IMR-90 (cell line): ENCODE results near the gene RERE. TPM values are rescaled to one million over a fixed set of nuclear protein-coding genes. Genes with fewer than 3 reads are reported as not detected.

Experiments used
- ATAC-seq: fragments of 200-7000 bp; cut with Tn5 transposase; 2 replicates; pipeline ENCODE4 v1.9.1; 2020; ENCODE audit warnings: low read depth, mild to moderate bottlenecking, moderate library complexity
- BruUV-seq: library from RNA; stranded (reverse); fragments of 400-500 nt; replicated peaks from 2 replicates; lab custom pipeline; 2021; lab: Mats Ljungman, UMichigan
- CTCF ChIA-PET: fragments of 300-600 bp; formaldehyde crosslinking; extraction: SDS; loops from one replicate; lab custom pipeline; 2021; ENCODE audit warnings: antibody characterized with exemption; lab: Yijun Ruan, JAX
- POLR2A ChIA-PET: fragments of 300-600 bp; sonication (Branson Sonifier 250); formaldehyde crosslinking; loops from one replicate; lab custom pipeline; 2022; ENCODE audit warnings: antibody characterized with exemption; ENCODE audit not compliant: unreplicated experiment; lab: Charles Lee
- DNase-seq: peaks from one replicate; pipeline ENCODE4 v3.0.0; 2013
- H2AFZ ChIP-seq: replicated peaks from 2 replicates; pipeline ENCODE3; 2013; ENCODE audit warnings: low read length, mild to moderate bottlenecking; ENCODE audit not compliant: poor library complexity
- H2AK5ac ChIP-seq: 2 replicates; pipeline ENCODE4 v1.6.1; 2013; ENCODE audit warnings: low read depth, low read length, inconsistent platforms
- H2AK9ac ChIP-seq: replicated peaks from 2 replicates; pipeline ENCODE3; 2013; ENCODE audit warnings: mild to moderate bottlenecking, low read depth, low read length, moderate library complexity; ENCODE audit not compliant: poor library complexity
- H2BK120ac ChIP-seq: 2 replicates; pipeline ENCODE4 v1.6.1; 2013; ENCODE audit warnings: low read depth, low read length, inconsistent platforms
- H2BK15ac ChIP-seq: 3 replicates; pipeline ENCODE4 v1.6.1; 2013; ENCODE audit warnings: low read depth, low read length, inconsistent platforms
- H2BK20ac ChIP-seq: 2 replicates; pipeline ENCODE4 v1.6.1; 2013; ENCODE audit warnings: low read depth, mild to moderate bottlenecking, inconsistent platforms, low read length, moderate library complexity
- H2BK5ac ChIP-seq: 2 replicates; pipeline ENCODE4 v1.6.1; 2013; ENCODE audit warnings: mild to moderate bottlenecking, low read depth, low read length, inconsistent platforms; ENCODE audit not compliant: poor library complexity, severe bottlenecking
- H3K14ac ChIP-seq: replicated peaks from 2 replicates; pipeline ENCODE4 v1.6.1; 2013; ENCODE audit warnings: low read depth, low read length, inconsistent platforms
- H3K18ac ChIP-seq: 2 replicates; pipeline ENCODE4 v1.6.1; 2013; ENCODE audit warnings: low read depth, low read length, control low read depth
- H3K23ac ChIP-seq: 2 replicates; pipeline ENCODE4 v1.6.1; 2013; ENCODE audit warnings: low read depth, low read length, inconsistent platforms
- H3K27ac ChIP-seq: 2 replicates; pipeline ENCODE4 v1.5.1; 2013; ENCODE audit warnings: mild to moderate bottlenecking, control low read depth, low read length; ENCODE audit not compliant: insufficient read depth
- H3K27me3 ChIP-seq: 2 replicates; pipeline ENCODE4 v1.6.1; 2013; ENCODE audit warnings: low read length; ENCODE audit not compliant: control insufficient read depth, insufficient read depth
- H3K36me3 ChIP-seq: 2 replicates; pipeline ENCODE4 v1.6.1; 2013; ENCODE audit warnings: low read length, mixed read lengths; ENCODE audit not compliant: control insufficient read depth, insufficient read depth
- H3K4ac ChIP-seq: 2 replicates; pipeline ENCODE4 v1.6.1; 2013; ENCODE audit warnings: low read depth, low read length, inconsistent platforms
- H3K4me1 ChIP-seq: 2 replicates; pipeline ENCODE4 v1.6.1; 2013; ENCODE audit warnings: low read length, mixed read lengths; ENCODE audit not compliant: control insufficient read depth, insufficient read depth
- H3K4me2 ChIP-seq: 2 replicates; pipeline ENCODE4 v1.6.1; 2013; ENCODE audit warnings: low read depth, mild to moderate bottlenecking, control low read depth, low read length, moderate library complexity
- H3K4me3 ChIP-seq: 2 replicates; pipeline ENCODE4 v1.5.1; 2013; ENCODE audit warnings: low read depth, mild to moderate bottlenecking, control low read depth, low read length, moderate library complexity; ENCODE audit not compliant: insufficient read depth
- H3K56ac ChIP-seq: 2 replicates; pipeline ENCODE4 v1.6.1; 2013; ENCODE audit warnings: low read length, inconsistent platforms; ENCODE audit not compliant: insufficient read depth; ENCODE audit errors: extremely low read depth
- H3K79me1 ChIP-seq, 2 experiments: 2 replicates each; pipeline ENCODE4 v1.6.1; 2013; ENCODE audit warnings: low read length in 2 of 2, inconsistent platforms in 1 of 2, low read depth in 1 of 2
- H3K9ac ChIP-seq: 2 replicates; pipeline ENCODE4 v1.6.1; 2013; ENCODE audit warnings: low read depth, low read length, control low read depth
- H3K9me1 ChIP-seq: 2 replicates; pipeline ENCODE4 v1.6.1; 2013; ENCODE audit warnings: low read length, inconsistent platforms; ENCODE audit not compliant: insufficient read depth
- H3K9me3 ChIP-seq: 2 replicates; pipeline ENCODE4 v1.6.1; 2013; ENCODE audit warnings: low read length; ENCODE audit not compliant: control insufficient read depth, insufficient read depth
- H4K20me1 ChIP-seq: 2 replicates; pipeline ENCODE4 v1.6.1; 2013; ENCODE audit warnings: low read length, inconsistent platforms; ENCODE audit not compliant: insufficient read depth
- H4K5ac ChIP-seq: 2 replicates; pipeline ENCODE4 v1.6.1; 2013; ENCODE audit warnings: mild to moderate bottlenecking, low read depth, low read length, control low read depth
- H4K8ac ChIP-seq, 2 experiments: 2 replicates each; pipeline ENCODE4 v1.6.1; 2013; ENCODE audit warnings: low read depth in 2 of 2, low read length in 2 of 2, control low read depth in 1 of 2, inconsistent platforms in 1 of 2
- H4K91ac ChIP-seq: 2 replicates; pipeline ENCODE4 v1.6.1; 2013; ENCODE audit warnings: low read depth, low read length, inconsistent platforms; ENCODE audit not compliant: insufficient read depth
- CEBPB ChIP-seq: IDR thresholded peaks from 2 replicates; pipeline ENCODE4 v1.6.1; 2012; ENCODE audit warnings: low read depth, low read length, improper control_type of control experiment
- FOS ChIP-seq: fragments of 150-350 bp; IDR thresholded peaks from 2 replicates; pipeline ENCODE4 v1.6.1; 2016; ENCODE audit warnings: low read depth, low read length
- MAZ ChIP-seq: IDR thresholded peaks from 2 replicates; pipeline ENCODE4 v1.6.1; 2012; ENCODE audit warnings: low read depth, mild to moderate bottlenecking, low read length, improper control_type of control experiment, moderate library complexity, borderline replicate concordance
- WGBS, 2 experiments: methylation state at CpG; one replicate each; pipeline versions ENCODE4 v1.1.5 to v1.1.7; 2013; ENCODE audit warnings: missing lambda C conversion rate in 2 of 2; ENCODE audit not compliant: insufficient read length in 1 of 2; ENCODE audit errors: extremely low coverage in 2 of 2; 5-methylcytosine and 5-hydroxymethylcytosine counted together
- dilution Hi-C: fragments of 300-500 bp; cut with HindIII; formaldehyde crosslinking; loops from one replicate; pipeline ENCODE4 v1.14.3; 2018; ENCODE audit warnings: low sequenced_read_pairs; ENCODE audit not compliant: unreplicated experiment
- in situ Hi-C: fragments of 300-500 bp; cut with MboI; formaldehyde crosslinking; loops from 3 replicates; pipeline ENCODE4 v1.14.3; 2019; ENCODE audit warnings: low sequenced_read_pairs, inconsistent platforms, mixed read lengths
- intact Hi-C: fragments of 100-400 bp; cut with micrococcal nuclease; formaldehyde crosslinking; loops from 2 replicates; pipeline ENCODE4 v1.10.0; 2022
- polyA plus RNA-seq, 3 experiments: library from polyadenylated mRNA; depleted of rRNA; stranded (reverse); fragments of >200 nt; gene quantifications; 2 replicates each; pipeline ENCODE4 v1.2.3, GENCODE V29; 2012; ENCODE audit warnings: low replicate concordance in 1 of 3
- total RNA-seq: library from RNA; depleted of rRNA; stranded (reverse); fragments of >200 nt; gene quantifications from 2 replicates; pipeline ENCODE4 v1.2.3, GENCODE V29; 2012

The RERE gene
- total and polyA plus RNA-seq, 2 of the 4 experiments (the other 2 are of a cell fraction), result 11.5 to 25.1 TPM

GRCh38 chr1:8497210-8497819, 320.1 kb downstream of the RERE start:
- peaks cover 8% of the 10 kb centered on the region; the same call in 1 of the 2 replicates for H3K9me1 ChIP-seq
- no peak overlapping the region for H3K4me2 ChIP-seq
- intact Hi-C loops (no loop called here), in situ Hi-C loops (no loop called here), dilution Hi-C loops (no loop called here)
- H4K20me1 ChIP-seq, result peaks cover 3% of the 10 kb centered on the region; the same call in 1 of the 2 replicates
- no peaks in the 10 kb centered on the region for H3K9me3 ChIP-seq
- no peak overlapping the region for H3K23ac ChIP-seq
- no peak overlapping the region for H3K4me3 ChIP-seq
- no peak overlapping the region for H3K27ac ChIP-seq
- no peaks in the 10 kb centered on the region for H3K27me3 ChIP-seq
- POLR2A ChIA-PET, result no interaction called here
- H2AK5ac ChIP-seq, result no peak overlapping the region
- CTCF ChIA-PET, result interaction anchor here (0.6 to 0.7 kb wide), 2 partner anchors 12 to 288 kb away, joined by 3 read pairs; no protein-coding TSS in a partner anchor
- H4K8ac ChIP-seq, result no peak overlapping the region
- DNase-seq, result peak; percentile 74
- peak overlapping the region; percentile 62 for H2BK5ac ChIP-seq
- H3K79me1 ChIP-seq, result peaks cover 30 to 44% of the 10 kb centered on the region in 2 experiments
- BruUV-seq, result no TSS peak
- WGBS, 2 experiments, result 80% methylated on average over 1 of the region's 3 CpGs; no CpG with 5 or more reads in 1 of the 2 experiments
- peak; percentile 64 for ATAC-seq
- H2BK20ac ChIP-seq, result no peak overlapping the region
- peak; percentile 46; the same call in 1 of the 2 replicates for TF ChIP-seq FOS
- TF ChIP-seq CEBPB, result peak; percentile 97
- TF ChIP-seq MAZ, result no peak
- H3K4ac ChIP-seq, result no peak overlapping the region
- no peak overlapping the region for H3K9ac ChIP-seq
- H3K14ac ChIP-seq, result no peak overlapping the region
- H4K91ac ChIP-seq, result no peak overlapping the region
- H2AK9ac ChIP-seq, result no peak overlapping the region
- H3K4me1 ChIP-seq, result peaks cover 6% of the 10 kb centered on the region
- H3K36me3 ChIP-seq, result peaks cover 22% of the 10 kb centered on the region
- no peak overlapping the region for H4K5ac ChIP-seq
- no peak overlapping the region for H2BK15ac ChIP-seq
- no peak overlapping the region for H2BK120ac ChIP-seq
- H2AFZ ChIP-seq, result no peak overlapping the region
- H3K56ac ChIP-seq, result no peak overlapping the region
- no peak overlapping the region for H3K18ac ChIP-seq
